MCF 10A (cell line): ENCODE results near the gene ZNF74. TPM values are rescaled to one million over a fixed set of nuclear protein-coding genes. Genes with fewer than 3 reads are reported as not detected.

Source experiments
- BruUV-seq: library from RNA; stranded (reverse); fragments of 400-500 nt; replicated peaks from 2 replicates; lab custom pipeline; 2021; lab: Mats Ljungman, UMichigan
- CTCF ChIA-PET: fragments of 300-600 bp; sonication (Branson Sonifier 250); formaldehyde crosslinking; extraction: SDS; loops from one replicate; lab custom pipeline; 2021; ENCODE audit warnings: antibody characterized with exemption, inconsistent platforms; lab: Yijun Ruan, JAX
- POLR2A ChIA-PET: fragments of 300-600, 350-650 bp; sonication (Branson Sonifier 250); formaldehyde crosslinking; extraction: SDS; loops from one replicate; lab custom pipeline; 2020; ENCODE audit warnings: antibody characterized with exemption, inconsistent platforms; lab: Yijun Ruan, JAX
- DNase-seq: peaks from one replicate; pipeline ENCODE4 v3.0.0-alpha.2; 2018; ENCODE audit not compliant: unreplicated experiment
- H3K27ac Mint-ChIP-seq: one replicate; pipeline ENCODE4 v1.8.0; 2022; ENCODE audit warnings: mild to moderate bottlenecking, low read depth, mixed read lengths; ENCODE audit not compliant: unreplicated experiment
- H3K27me3 Mint-ChIP-seq: one replicate; pipeline ENCODE4 v1.8.0; 2022; ENCODE audit warnings: mixed read lengths; ENCODE audit not compliant: insufficient read depth, unreplicated experiment
- H3K36me3 Mint-ChIP-seq: one replicate; pipeline ENCODE4 v1.8.0; 2022; ENCODE audit warnings: mild to moderate bottlenecking, moderate library complexity, mixed read lengths; ENCODE audit not compliant: insufficient read depth, unreplicated experiment
- H3K4me1 Mint-ChIP-seq: one replicate; pipeline ENCODE4 v1.8.0; 2022; ENCODE audit warnings: mixed read lengths; ENCODE audit not compliant: insufficient read depth, unreplicated experiment
- H3K4me3 Mint-ChIP-seq: one replicate; pipeline ENCODE4 v1.8.0; 2022; ENCODE audit warnings: mild to moderate bottlenecking, moderate library complexity, mixed read lengths; ENCODE audit not compliant: unreplicated experiment
- H3K9me3 Mint-ChIP-seq: one replicate; pipeline ENCODE4 v1.8.0; 2022; ENCODE audit warnings: mixed read lengths; ENCODE audit not compliant: unreplicated experiment
- CTCF ChIP-seq: fragments of 200-600 bp; IDR thresholded peaks from one replicate; pipeline ENCODE4 v1.8.0; 2022; ENCODE audit warnings: antibody characterized with exemption, mild to moderate bottlenecking; ENCODE audit not compliant: unreplicated experiment
- intact Hi-C: fragments of 100-400 bp; cut with micrococcal nuclease; formaldehyde crosslinking; loops from 2 replicates; pipeline ENCODE4 v1.14.1; 2022
- total RNA-seq: library from RNA; stranded (reverse); gene quantifications from 2 replicates; pipeline ENCODE4 v1.2.3, GENCODE V29; 2022

Gene ZNF74
- total RNA-seq, 1 experiment from 2014 or later = 10.4 TPM

GRCh38 chr22:20427104-20427944 is 33.4 kb downstream of the ZNF74 start:
- DNase-seq = no peak
- Mint-ChIP-seq H3K27ac (no peak overlapping the region), H3K27me3 (no peaks in the 10 kb centered on the region), H3K9me3 (no peaks in the 10 kb centered on the region), H3K4me1 (no peaks in the 10 kb centered on the region), H3K4me3 (no peak overlapping the region), H3K36me3 (no peaks in the 10 kb centered on the region)
- POLR2A ChIA-PET = interaction anchor here (0.6 kb wide), 1 partner anchor 230 kb away, joined by 3 read pairs; no protein-coding TSS in a partner anchor
- CTCF ChIA-PET = interaction anchor here (0.7 kb wide), 1 partner anchor 107 kb away, joined by 3 read pairs; no protein-coding TSS in a partner anchor
- BruUV-seq = no TSS peak
- no peak for TF ChIP-seq CTCF
- intact Hi-C loops = no loop called here

- TF ChIP-seq CTCF = no peak
- no peak for DNase-seq
- H3K4me3 Mint-ChIP-seq = no peak overlapping the region
- no peaks in the 10 kb centered on the region for H3K36me3 Mint-ChIP-seq
- no peaks in the 10 kb centered on the region for H3K27me3 Mint-ChIP-seq
- intact Hi-C loops = no loop called here
- H3K27ac Mint-ChIP-seq = no peak overlapping the region
- ChIA-PET CTCF (interaction anchor here (0.7 kb wide), 1 partner anchor 108 kb away, joined by 3 read pairs; no protein-coding TSS in a partner anchor), POLR2A (interaction anchor here (0.6 kb wide), 1 partner anchor 230 kb away, joined by 3 read pairs; no protein-coding TSS in a partner anchor)
- no peaks in the 10 kb centered on the region for H3K9me3 Mint-ChIP-seq
- no TSS peak for BruUV-seq
- H3K4me1 Mint-ChIP-seq = no peaks in the 10 kb centered on the region
Observed at GRCh38 chr22:20427945-20428417, 34.0 kb downstream of the ZNF74 start.

GRCh38 chr22:20428496-20429253 is 34.7 kb downstream of the ZNF74 start:
- no peak overlapping the region for H3K4me3 Mint-ChIP-seq
- no peaks in the 10 kb centered on the region for H3K9me3 Mint-ChIP-seq
- H3K36me3 Mint-ChIP-seq = no peaks in the 10 kb centered on the region
- no peak for DNase-seq
- no peaks in the 10 kb centered on the region for H3K4me1 Mint-ChIP-seq
- POLR2A ChIA-PET = no interaction called here
- BruUV-seq = no TSS peak
- no peaks in the 10 kb centered on the region for H3K27me3 Mint-ChIP-seq
- intact Hi-C loops = no loop called here
- no peak for TF ChIP-seq CTCF
- CTCF ChIA-PET = interaction anchor here (0.5 kb wide), 1 partner anchor 10 kb away, joined by 5 read pairs; no protein-coding TSS in a partner anchor
- H3K27ac Mint-ChIP-seq = no peak overlapping the region
